CD4-positive, CD25-positive, alpha-beta regulatory T cell (primary cell): ENCODE measurements around the gene PRKG1. TPM values are rescaled to one million over a fixed set of nuclear protein-coding genes. Genes with fewer than 3 reads are reported as not detected.

Experiments used
- ATAC-seq, 2 donors: fragments of 150-1000 bp; cut with Tn5 transposase; one replicate each; pipeline ENCODE4 v1.10.0; 2021; ENCODE audit warnings: low read depth in 2 of 2, moderate number of reproducible peaks in 2 of 2, moderate library complexity in 1 of 2
- DNase-seq, 3 donors: peaks; one replicate each; pipeline versions ENCODE4 v3.0.0 to v3.0.0-alpha.2; 2012 to 2022; ENCODE audit warnings: mixed read lengths in 1 of 3
- H3K27ac ChIP-seq: one replicate; pipeline ENCODE4 v1.7.0; 2013; ENCODE audit warnings: mild to moderate bottlenecking, low read length; ENCODE audit not compliant: insufficient read depth, poor library complexity, severe bottlenecking
- H3K27me3 ChIP-seq: one replicate; pipeline ENCODE4 v1.7.0; 2013; ENCODE audit warnings: low read length; ENCODE audit not compliant: control insufficient read depth, insufficient read depth
- H3K36me3 ChIP-seq: one replicate; pipeline ENCODE4 v1.7.0; 2013; ENCODE audit warnings: mild to moderate bottlenecking, low read length, moderate library complexity; ENCODE audit not compliant: control insufficient read depth, insufficient read depth
- H3K4me1 ChIP-seq: 2 replicates; pipeline ENCODE4 v1.7.0; 2013; ENCODE audit warnings: mild to moderate bottlenecking, low read length; ENCODE audit not compliant: insufficient read depth, control insufficient read depth, poor library complexity, severe bottlenecking
- H3K4me3 ChIP-seq: one replicate; pipeline ENCODE4 v1.7.0; 2013; ENCODE audit warnings: low read depth, mild to moderate bottlenecking, low read length, moderate library complexity
- H3K9me3 ChIP-seq, 2 experiments: 1 replicate in 1 of 2; 2 replicates in 1 of 2; pipeline ENCODE4 v1.7.0; 2013; ENCODE audit warnings: low read length in 2 of 2, mild to moderate bottlenecking in 1 of 2, moderate library complexity in 1 of 2; ENCODE audit not compliant: control insufficient read depth in 2 of 2
- H3K27ac Mint-ChIP-seq, 3 donors: one replicate each; pipeline ENCODE4 v1.8.0; 2020 to 2022; ENCODE audit warnings: mild to moderate bottlenecking in 3 of 3, mixed read lengths in 3 of 3, moderate library complexity in 2 of 3
- H3K27me3 Mint-ChIP-seq: one replicate; pipeline ENCODE4 v1.8.0; 2022; ENCODE audit warnings: mild to moderate bottlenecking, mixed read lengths
- H3K36me3 Mint-ChIP-seq: one replicate; pipeline ENCODE4 v1.8.0; 2020; ENCODE audit warnings: mixed read lengths
- H3K4me1 Mint-ChIP-seq, 4 donors: one replicate each; pipeline ENCODE4 v1.8.0; 2020 to 2022; ENCODE audit warnings: mixed read lengths in 4 of 4, mild to moderate bottlenecking in 1 of 4
- H3K4me3 Mint-ChIP-seq, 4 donors: one replicate each; pipeline ENCODE4 v1.8.0; 2020 to 2022; ENCODE audit warnings: mild to moderate bottlenecking in 4 of 4, mixed read lengths in 4 of 4, moderate library complexity in 3 of 4
- H3K9me3 Mint-ChIP-seq, 7 donors: one replicate each; pipeline ENCODE4 v1.8.0; 2020 to 2022; ENCODE audit warnings: mixed read lengths in 7 of 7, mild to moderate bottlenecking in 3 of 7, moderate library complexity in 2 of 7
- polyA plus RNA-seq, 4 donors: library from polyadenylated mRNA; unstranded; fragments of 300-500 nt; fragmentation: Illumina TruSeq; gene quantifications; one replicate each; pipeline ENCODE4 v1.2.3, GENCODE V29; 2021
- total RNA-seq: library from RNA; stranded (reverse); gene quantifications from one replicate; pipeline ENCODE4 v1.2.3, GENCODE V29; 2022

The PRKG1 gene
- total and polyA plus RNA-seq, 5 donors from 2014 or later, result 0.30 TPM; not detected in 4

DNA sequence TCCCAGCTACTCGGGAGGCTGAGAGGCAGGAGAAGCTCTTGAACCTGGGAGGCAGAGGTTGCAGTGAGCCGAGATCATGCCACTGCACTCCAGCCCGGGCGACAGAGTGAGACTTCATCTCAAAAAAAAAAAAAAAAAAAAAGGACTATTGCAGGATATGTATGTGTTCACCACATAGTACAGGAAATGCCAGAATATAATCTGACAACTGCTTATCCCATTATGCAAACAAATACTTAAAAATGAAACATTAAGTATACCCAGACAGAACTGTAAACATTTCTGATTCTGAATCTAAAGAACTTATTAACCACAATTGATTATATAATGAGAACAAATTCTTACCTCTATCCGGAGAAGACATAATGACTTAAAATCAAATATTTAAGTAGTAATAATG is 1258.5 kb downstream of the PRKG1 start:
- DNase-seq (no peak), ATAC-seq (no peak)
- Histone ChIP-seq H3K27me3 (no peaks in the 10 kb centered on the region), H3K27ac (no peak overlapping the region), H3K4me3 (no peak overlapping the region), H3K9me3 (no peaks in the 10 kb centered on the region), H3K36me3 (no peaks in the 10 kb centered on the region), H3K4me1 (no peaks in the 10 kb centered on the region)
- no peak overlapping the region for H3K27ac Mint-ChIP-seq
- peaks cover 0 to 9% (median 5%) of the 10 kb centered on the region in 7 donors for H3K9me3 Mint-ChIP-seq
- H3K36me3 Mint-ChIP-seq, result no peaks in the 10 kb centered on the region
- H3K4me1 Mint-ChIP-seq, result no peaks in the 10 kb centered on the region
- H3K27me3 Mint-ChIP-seq, result peaks cover 4% of the 10 kb centered on the region
- H3K4me3 Mint-ChIP-seq, result no peak overlapping the region

DNA sequence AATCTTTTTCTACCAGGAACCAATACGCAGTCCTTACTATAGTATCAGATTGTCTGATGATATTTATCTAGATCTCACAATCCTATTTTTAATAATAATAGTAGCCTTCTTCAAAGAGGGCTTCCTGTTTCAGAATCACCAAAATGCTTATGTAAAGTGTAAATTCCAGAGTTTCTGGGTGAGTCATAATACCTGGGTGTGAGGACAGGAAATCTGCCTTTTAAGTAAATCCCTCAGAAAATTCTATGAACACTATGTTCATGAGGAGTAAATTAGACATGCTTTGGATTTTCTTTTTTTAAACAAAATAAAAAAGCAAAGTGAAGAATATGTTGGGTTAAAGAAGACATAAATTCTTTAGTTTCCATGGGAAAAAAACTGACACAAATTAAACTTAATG is 1260.3 kb downstream of the PRKG1 start:
- DNase-seq, result no peak
- no peaks in the 10 kb centered on the region for H3K36me3 ChIP-seq
- H3K27me3 ChIP-seq, result no peaks in the 10 kb centered on the region
- ATAC-seq, result no peak
- H3K4me1 ChIP-seq, result no peaks in the 10 kb centered on the region
- H3K27ac Mint-ChIP-seq, result no peak overlapping the region
- H3K36me3 Mint-ChIP-seq, result no peaks in the 10 kb centered on the region
- H3K4me1 Mint-ChIP-seq, result no peaks in the 10 kb centered on the region
- H3K9me3 Mint-ChIP-seq, result peaks cover 0 to 10% (median 3%) of the 10 kb centered on the region in 7 donors
- no peaks in the 10 kb centered on the region for H3K9me3 ChIP-seq
- peaks cover 4% of the 10 kb centered on the region for H3K27me3 Mint-ChIP-seq
- no peak overlapping the region for H3K27ac ChIP-seq
- no peak overlapping the region for H3K4me3 ChIP-seq
- H3K4me3 Mint-ChIP-seq, result no peak overlapping the region

DNA sequence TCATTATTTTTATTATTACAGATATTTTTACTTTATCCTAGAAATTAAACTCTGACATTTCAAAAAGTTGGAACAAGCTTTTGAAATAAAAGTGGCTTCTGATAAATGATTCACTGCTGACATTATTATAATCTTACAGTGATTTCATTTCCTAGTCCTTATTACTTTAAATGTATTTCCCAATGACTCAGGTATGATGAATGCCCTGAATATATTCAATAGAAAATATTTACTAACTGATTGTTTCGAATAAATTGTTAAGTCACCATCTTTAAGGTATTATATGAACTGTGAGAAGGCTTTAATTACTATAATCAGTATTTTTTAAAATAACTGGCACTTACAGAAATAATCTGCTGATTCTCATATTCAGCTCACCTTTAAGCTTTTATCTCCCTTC is 1261.4 kb downstream of the PRKG1 start:
- Histone ChIP-seq H3K9me3 (no peaks in the 10 kb centered on the region), H3K27ac (no peak overlapping the region), H3K4me1 (no peaks in the 10 kb centered on the region), H3K27me3 (no peaks in the 10 kb centered on the region), H3K36me3 (no peaks in the 10 kb centered on the region), H3K4me3 (no peak overlapping the region)
- peaks cover 0 to 10% (median 3%) of the 10 kb centered on the region in 7 donors for H3K9me3 Mint-ChIP-seq
- H3K36me3 Mint-ChIP-seq, result no peaks in the 10 kb centered on the region
- H3K27ac Mint-ChIP-seq, result no peak overlapping the region
- no peak for ATAC-seq
- H3K27me3 Mint-ChIP-seq, result peaks cover 4% of the 10 kb centered on the region
- no peaks in the 10 kb centered on the region for H3K4me1 Mint-ChIP-seq
- no peak for DNase-seq
- no peak overlapping the region for H3K4me3 Mint-ChIP-seq

DNA sequence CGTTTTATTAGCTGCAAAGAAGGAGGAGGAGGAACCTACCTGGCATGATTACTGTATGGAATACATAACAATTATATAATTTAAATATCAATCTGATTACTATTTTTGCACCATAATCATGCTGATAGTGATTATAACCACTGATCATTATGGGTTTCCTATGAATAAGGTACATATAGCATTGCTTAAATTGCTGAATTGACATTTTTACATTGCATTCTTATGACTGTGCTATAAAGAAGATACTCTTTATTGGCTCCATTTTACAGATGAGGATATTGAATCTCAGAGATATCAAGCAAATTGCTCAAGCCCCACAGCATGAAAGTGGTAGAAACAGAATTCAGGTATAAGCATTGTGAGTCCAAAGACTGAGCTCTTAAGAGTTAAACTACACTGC is 1262.9 kb downstream of the PRKG1 start:
- H3K27ac Mint-ChIP-seq, result no peak overlapping the region
- H3K4me1 Mint-ChIP-seq, result no peaks in the 10 kb centered on the region
- no peaks in the 10 kb centered on the region for H3K36me3 Mint-ChIP-seq
- no peak overlapping the region for H3K4me3 ChIP-seq
- H3K4me3 Mint-ChIP-seq, result no peak overlapping the region
- H3K9me3 ChIP-seq, result no peaks in the 10 kb centered on the region
- peaks cover 0 to 6% (median 3%) of the 10 kb centered on the region in 7 donors for H3K9me3 Mint-ChIP-seq
- ATAC-seq (no peak), DNase-seq (no peak)
- no peak overlapping the region for H3K27ac ChIP-seq
- H3K27me3 Mint-ChIP-seq, result peaks cover 4% of the 10 kb centered on the region
- H3K4me1 ChIP-seq, result no peaks in the 10 kb centered on the region
- H3K36me3 ChIP-seq, result no peaks in the 10 kb centered on the region
- no peaks in the 10 kb centered on the region for H3K27me3 ChIP-seq

DNA sequence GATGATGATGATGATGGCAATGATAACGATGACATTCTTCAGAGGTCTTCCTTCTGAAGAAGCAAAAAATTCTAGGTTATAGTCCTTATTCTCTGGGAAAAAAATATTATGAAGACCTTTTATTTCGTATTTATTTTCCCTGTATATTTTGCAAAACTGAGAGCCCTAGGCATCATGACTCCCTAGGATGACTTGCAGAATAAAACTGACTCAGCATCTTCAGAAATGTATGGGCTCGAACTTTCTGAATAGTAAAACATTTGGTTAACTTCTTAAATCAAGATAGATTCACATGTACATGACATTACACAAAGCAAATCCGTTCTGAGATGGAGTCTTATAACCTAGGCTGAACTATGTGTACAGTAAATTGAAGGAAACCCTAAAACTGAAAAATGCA is 1269.2 kb downstream of the PRKG1 start:
- Mint-ChIP-seq H3K9me3 (peaks cover 0 to 8% (median 0%) of the 10 kb centered on the region in 7 donors), H3K4me3 (no peak overlapping the region), H3K27ac (no peak overlapping the region), H3K4me1 (no peaks in the 10 kb centered on the region), H3K27me3 (no peaks in the 10 kb centered on the region), H3K36me3 (no peaks in the 10 kb centered on the region)
- Histone ChIP-seq H3K9me3 (no peaks in the 10 kb centered on the region), H3K27me3 (no peaks in the 10 kb centered on the region), H3K4me1 (no peaks in the 10 kb centered on the region), H3K27ac (no peak overlapping the region), H3K36me3 (no peaks in the 10 kb centered on the region), H3K4me3 (no peak overlapping the region)
- no peak for ATAC-seq
- no peak for DNase-seq

DNA sequence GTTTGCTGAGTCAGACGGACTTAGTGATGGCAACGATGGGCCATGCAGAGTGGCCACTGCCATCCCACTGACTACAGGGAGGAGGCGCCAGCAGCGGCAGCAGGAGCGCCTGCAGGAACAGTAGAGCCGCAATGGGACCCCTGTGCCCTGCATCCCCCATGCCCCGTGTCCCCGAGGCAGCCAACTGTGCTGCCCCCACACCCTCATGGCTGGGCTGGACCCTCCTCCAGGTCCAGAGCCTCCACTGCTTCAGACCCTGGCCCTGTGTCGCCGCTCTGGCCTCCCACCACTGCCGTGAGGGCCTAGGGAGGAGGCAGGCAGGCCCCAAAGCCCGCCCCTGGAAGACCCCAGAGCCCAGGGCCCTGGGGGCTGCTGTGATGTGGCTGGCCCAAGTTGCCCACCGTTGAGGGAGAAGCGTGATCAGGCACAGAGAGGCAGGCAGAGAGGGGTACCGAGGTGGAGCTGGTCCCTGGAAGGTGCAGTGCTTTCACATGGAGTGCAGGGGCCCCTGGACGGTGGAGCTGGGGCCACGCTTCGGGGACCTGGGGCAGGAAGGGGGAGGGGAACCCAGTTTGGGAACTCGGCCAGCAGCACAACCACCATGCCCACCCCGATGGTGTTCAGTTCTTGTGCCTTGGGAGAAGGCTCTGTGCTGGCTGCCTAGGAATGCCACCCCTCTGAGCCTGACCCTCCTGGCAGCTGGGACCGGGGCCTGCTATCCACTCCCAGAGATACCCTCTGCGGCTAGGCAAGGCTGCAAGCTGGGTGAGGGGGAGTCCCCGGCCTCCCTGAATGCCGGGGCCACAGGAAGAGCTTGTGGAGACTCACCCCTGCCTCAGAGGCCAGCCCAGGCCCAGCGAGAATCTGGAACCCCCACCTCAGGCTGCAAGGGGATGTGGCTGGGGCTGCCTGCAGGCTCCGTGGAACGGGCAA is 1272.4 kb downstream of the PRKG1 start:
- H3K36me3 ChIP-seq, result no peaks in the 10 kb centered on the region
- Mint-ChIP-seq H3K27me3 (no peaks in the 10 kb centered on the region), H3K36me3 (no peaks in the 10 kb centered on the region), H3K4me3 (no peak overlapping the region), H3K9me3 (peaks cover 0 to 10% (median 1%) of the 10 kb centered on the region in 7 donors), H3K4me1 (no peaks in the 10 kb centered on the region), H3K27ac (no peak overlapping the region)
- no peak overlapping the region for H3K27ac ChIP-seq
- H3K4me1 ChIP-seq, result no peaks in the 10 kb centered on the region
- H3K4me3 ChIP-seq, result no peak overlapping the region
- ATAC-seq, result no peak
- H3K27me3 ChIP-seq, result no peaks in the 10 kb centered on the region
- DNase-seq, result no peak
- H3K9me3 ChIP-seq, result no peaks in the 10 kb centered on the region

DNA sequence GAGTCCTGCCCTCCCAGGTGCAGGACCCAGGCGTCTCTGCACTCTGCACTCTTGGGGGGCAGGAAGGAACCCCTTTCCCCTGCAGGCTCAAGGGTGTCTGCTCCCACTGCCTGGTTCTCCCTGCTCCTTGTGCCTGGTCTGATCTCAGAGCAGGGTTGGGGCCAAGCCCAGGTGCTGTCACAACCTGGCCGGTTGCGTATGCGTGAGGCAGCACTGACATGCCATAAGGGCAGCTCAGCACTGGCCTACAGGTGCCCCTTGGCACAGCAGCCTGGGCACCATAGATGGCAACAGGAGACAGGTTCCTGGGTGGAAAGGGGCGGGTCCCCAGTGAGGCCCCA is 1273.0 kb downstream of the PRKG1 start:
- no peaks in the 10 kb centered on the region for H3K4me1 Mint-ChIP-seq
- Histone ChIP-seq H3K9me3 (no peaks in the 10 kb centered on the region), H3K36me3 (no peaks in the 10 kb centered on the region), H3K4me3 (no peak overlapping the region), H3K27ac (no peak overlapping the region), H3K4me1 (no peaks in the 10 kb centered on the region), H3K27me3 (no peaks in the 10 kb centered on the region)
- DNase-seq (no peak), ATAC-seq (no peak)
- peaks cover 0 to 5% (median 1%) of the 10 kb centered on the region in 7 donors for H3K9me3 Mint-ChIP-seq
- H3K4me3 Mint-ChIP-seq, result no peak overlapping the region
- no peaks in the 10 kb centered on the region for H3K36me3 Mint-ChIP-seq
- no peaks in the 10 kb centered on the region for H3K27me3 Mint-ChIP-seq
- no peak overlapping the region for H3K27ac Mint-ChIP-seq
